ENCODE data around the gene OR9Q1.

OR9Q1 gene

GRCh38 chr11:58058276-58059006 is 34.8 kb downstream of the OR9Q1 start:
- Mint-ChIP-seq H3K27me3 (ENCODE audit: low read depth) (no peaks in the 10 kb centered on the region), H3K4me3 (no peak overlapping the region), H3K9me3 (no peaks in the 10 kb centered on the region), H3K36me3 (ENCODE audit: low read depth) (no peaks in the 10 kb centered on the region), H3K4me1 (ENCODE audit: low read depth) (no peaks in the 10 kb centered on the region), H3K27ac (no peak overlapping the region)
- no peak for DNase-seq (ENCODE audit: low spot score)

- H3K27ac Mint-ChIP-seq: no peak overlapping the region
- H3K27me3 Mint-ChIP-seq (ENCODE audit: low read depth): no peaks in the 10 kb centered on the region
- DNase-seq (ENCODE audit: low spot score): no peak
- no peaks in the 10 kb centered on the region for H3K9me3 Mint-ChIP-seq
- no peaks in the 10 kb centered on the region for H3K4me1 Mint-ChIP-seq (ENCODE audit: low read depth)
- H3K36me3 Mint-ChIP-seq (ENCODE audit: low read depth): no peaks in the 10 kb centered on the region
- H3K4me3 Mint-ChIP-seq: no peak overlapping the region
Measured at GRCh38 chr11:58059007-58059350, 35.3 kb downstream of the OR9Q1 start.

DNA sequence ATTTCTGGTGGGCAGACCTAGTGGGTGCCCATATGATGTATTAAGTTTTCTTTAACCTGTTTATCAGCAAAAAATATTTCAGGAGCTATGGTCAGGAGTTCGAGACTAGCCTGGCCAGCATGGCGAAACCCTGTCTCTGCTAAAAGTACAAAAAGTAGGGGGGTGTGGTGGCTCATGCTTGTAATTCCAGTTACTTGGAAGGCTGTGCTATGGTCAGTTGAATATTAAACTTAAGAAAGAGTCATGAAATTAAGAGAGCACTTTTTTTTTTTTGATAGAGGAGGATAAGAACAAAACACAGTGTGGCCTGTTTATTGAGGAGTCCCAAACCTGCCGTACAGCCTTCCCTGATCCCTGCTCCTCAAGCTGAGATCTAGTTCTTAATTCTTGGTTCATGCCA is 36.9 kb downstream of the OR9Q1 start:
- no peaks in the 10 kb centered on the region for H3K27me3 Mint-ChIP-seq (ENCODE audit: low read depth)
- H3K4me3 Mint-ChIP-seq: no peak overlapping the region
- H3K36me3 Mint-ChIP-seq (ENCODE audit: low read depth): no peaks in the 10 kb centered on the region
- no peaks in the 10 kb centered on the region for H3K4me1 Mint-ChIP-seq (ENCODE audit: low read depth)
- DNase-seq (ENCODE audit: low spot score): no peak
- H3K9me3 Mint-ChIP-seq: no peaks in the 10 kb centered on the region
- no peak overlapping the region for H3K27ac Mint-ChIP-seq

DNA sequence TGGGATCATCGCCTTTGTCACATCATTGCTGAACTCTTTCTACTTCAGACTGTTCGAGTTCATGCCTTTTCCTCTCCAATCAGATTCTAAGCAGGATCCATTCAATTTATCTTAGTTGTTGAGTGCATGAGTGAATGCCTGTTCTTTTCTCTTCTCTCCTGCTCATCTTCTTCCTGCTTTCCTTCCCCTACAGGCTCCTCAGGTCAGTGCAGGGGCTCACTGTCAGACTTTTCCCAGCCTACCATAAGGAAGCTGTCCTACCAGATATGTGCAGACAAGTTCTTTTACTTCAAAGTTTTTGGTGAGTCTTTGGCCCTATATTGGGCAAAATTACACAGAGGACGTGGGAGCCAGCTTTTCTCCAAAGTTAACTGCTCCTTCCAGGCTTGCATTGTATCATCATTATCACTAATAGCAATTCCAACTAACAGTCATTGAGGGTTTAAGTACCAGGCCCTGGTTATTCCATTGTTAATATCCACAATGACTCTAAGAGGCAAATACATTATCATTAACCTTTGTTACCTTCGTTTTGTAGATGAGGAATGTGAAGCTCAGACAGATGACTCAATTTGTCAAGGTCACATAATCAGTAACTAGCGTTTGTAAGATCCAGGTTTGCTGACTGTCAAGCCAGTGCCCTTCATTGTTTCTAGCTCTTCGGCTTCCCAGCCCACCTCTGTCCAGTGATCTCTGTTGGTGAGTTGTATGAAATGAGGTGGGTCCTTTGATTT is 37.4 kb downstream of the OR9Q1 start:
- DNase-seq (ENCODE audit: low spot score): no peak
- no peaks in the 10 kb centered on the region for H3K9me3 Mint-ChIP-seq
- no peaks in the 10 kb centered on the region for H3K27me3 Mint-ChIP-seq (ENCODE audit: low read depth)
- no peaks in the 10 kb centered on the region for H3K36me3 Mint-ChIP-seq (ENCODE audit: low read depth)
- no peak overlapping the region for H3K27ac Mint-ChIP-seq
- no peaks in the 10 kb centered on the region for H3K4me1 Mint-ChIP-seq (ENCODE audit: low read depth)
- no peak overlapping the region for H3K4me3 Mint-ChIP-seq

- no peak for DNase-seq (ENCODE audit: low spot score)
- no peaks in the 10 kb centered on the region for H3K4me1 Mint-ChIP-seq (ENCODE audit: low read depth)
- H3K4me3 Mint-ChIP-seq: no peak overlapping the region
- H3K36me3 Mint-ChIP-seq (ENCODE audit: low read depth): no peaks in the 10 kb centered on the region
- no peak overlapping the region for H3K27ac Mint-ChIP-seq
- H3K27me3 Mint-ChIP-seq (ENCODE audit: low read depth): no peaks in the 10 kb centered on the region
- no peaks in the 10 kb centered on the region for H3K9me3 Mint-ChIP-seq
Measured at GRCh38 chr11:58061813-58062212, 38.1 kb downstream of the OR9Q1 start.

GRCh38 chr11:58067685-58068084 is 44.0 kb downstream of the OR9Q1 start:
- H3K36me3 Mint-ChIP-seq (ENCODE audit: low read depth): no peaks in the 10 kb centered on the region
- H3K27ac Mint-ChIP-seq: no peak overlapping the region
- no peaks in the 10 kb centered on the region for H3K9me3 Mint-ChIP-seq
- H3K27me3 Mint-ChIP-seq (ENCODE audit: low read depth): no peaks in the 10 kb centered on the region
- DNase-seq (ENCODE audit: low spot score): no peak
- H3K4me1 Mint-ChIP-seq (ENCODE audit: low read depth): no peaks in the 10 kb centered on the region
- no peak overlapping the region for H3K4me3 Mint-ChIP-seq

DNA sequence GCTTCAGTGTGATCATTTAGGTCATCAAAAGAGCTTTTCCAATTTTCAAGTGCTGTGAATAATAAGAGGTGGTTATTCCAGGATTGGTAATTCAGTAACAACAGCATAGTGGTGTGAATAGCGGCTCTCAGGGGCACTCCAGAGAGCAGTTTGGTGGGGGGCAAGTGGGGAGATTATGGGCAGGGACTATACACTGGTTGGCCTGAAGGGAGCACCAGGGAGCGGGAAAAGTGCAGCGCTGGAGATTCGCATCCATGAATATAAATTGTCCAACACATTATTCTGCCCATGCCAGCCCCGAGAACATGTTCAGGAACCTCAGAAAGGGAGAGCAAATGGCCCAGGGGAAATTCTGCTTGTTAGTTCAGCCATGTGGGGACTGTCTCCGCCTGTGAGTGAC is 45.0 kb downstream of the OR9Q1 start:
- Mint-ChIP-seq H3K9me3 (no peaks in the 10 kb centered on the region), H3K27ac (no peak overlapping the region), H3K4me1 (ENCODE audit: low read depth) (no peaks in the 10 kb centered on the region), H3K4me3 (no peak overlapping the region), H3K27me3 (ENCODE audit: low read depth) (no peaks in the 10 kb centered on the region), H3K36me3 (ENCODE audit: low read depth) (no peaks in the 10 kb centered on the region)
- no peak for DNase-seq (ENCODE audit: low spot score)

DNA sequence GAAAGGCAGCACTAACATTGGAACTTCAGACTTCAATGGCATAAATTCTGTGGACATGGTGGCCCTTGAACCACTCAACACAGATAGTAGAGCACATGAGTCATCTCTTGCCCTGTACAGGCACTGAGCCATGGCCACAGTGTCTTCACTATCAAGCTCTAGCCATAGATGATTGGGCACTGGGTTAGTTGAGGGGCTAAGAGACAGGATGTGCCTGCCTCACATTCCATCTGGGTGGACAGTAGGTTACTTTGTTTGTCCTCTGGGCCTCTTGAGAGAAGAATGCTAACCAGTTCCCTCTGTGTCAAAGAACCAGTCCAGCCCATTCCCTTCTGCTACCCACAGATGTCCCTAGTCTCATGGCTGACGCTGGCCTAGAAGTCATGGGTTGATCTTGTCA is 46.9 kb downstream of the OR9Q1 start:
- H3K4me1 Mint-ChIP-seq (ENCODE audit: low read depth): no peaks in the 10 kb centered on the region
- no peak overlapping the region for H3K4me3 Mint-ChIP-seq
- H3K36me3 Mint-ChIP-seq (ENCODE audit: low read depth): no peaks in the 10 kb centered on the region
- H3K27ac Mint-ChIP-seq: no peak overlapping the region
- no peaks in the 10 kb centered on the region for H3K27me3 Mint-ChIP-seq (ENCODE audit: low read depth)
- no peak for DNase-seq (ENCODE audit: low spot score)
- H3K9me3 Mint-ChIP-seq: no peaks in the 10 kb centered on the region

GRCh38 chr11:58075781-58076180 is 52.1 kb downstream of the OR9Q1 start:
- H3K4me3 Mint-ChIP-seq: no peak overlapping the region
- no peaks in the 10 kb centered on the region for H3K27me3 Mint-ChIP-seq (ENCODE audit: low read depth)
- no peaks in the 10 kb centered on the region for H3K4me1 Mint-ChIP-seq (ENCODE audit: low read depth)
- H3K9me3 Mint-ChIP-seq: no peaks in the 10 kb centered on the region
- H3K36me3 Mint-ChIP-seq (ENCODE audit: low read depth): no peaks in the 10 kb centered on the region
- no peak overlapping the region for H3K27ac Mint-ChIP-seq
- DNase-seq (ENCODE audit: low spot score): no peak

DNA sequence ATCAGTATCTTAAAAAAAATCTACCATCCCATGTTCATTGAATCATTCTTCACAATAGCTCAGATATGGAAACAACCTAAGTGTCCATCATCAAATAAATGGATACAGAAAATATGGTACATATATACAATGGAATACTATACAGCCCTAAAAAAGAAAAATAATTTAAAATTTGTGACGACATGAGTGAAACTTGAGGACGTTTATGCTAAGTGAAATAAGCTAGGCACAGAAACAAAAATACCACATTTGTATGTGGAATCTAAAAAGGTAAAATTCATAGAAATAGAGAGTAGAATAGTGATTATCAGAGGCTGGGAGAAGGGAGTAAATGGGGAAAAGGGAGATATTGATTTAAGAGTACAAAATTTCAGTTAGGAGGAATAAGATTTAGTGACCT is 62.8 kb downstream of the OR9Q1 start:
- no peaks in the 10 kb centered on the region for H3K27me3 Mint-ChIP-seq (ENCODE audit: low read depth)
- H3K4me3 Mint-ChIP-seq: no peak overlapping the region
- no peaks in the 10 kb centered on the region for H3K36me3 Mint-ChIP-seq (ENCODE audit: low read depth)
- H3K4me1 Mint-ChIP-seq (ENCODE audit: low read depth): no peaks in the 10 kb centered on the region
- no peak for DNase-seq (ENCODE audit: low spot score)
- no peak overlapping the region for H3K27ac Mint-ChIP-seq
- peaks cover 11% of the 10 kb centered on the region for H3K9me3 Mint-ChIP-seq

DNA sequence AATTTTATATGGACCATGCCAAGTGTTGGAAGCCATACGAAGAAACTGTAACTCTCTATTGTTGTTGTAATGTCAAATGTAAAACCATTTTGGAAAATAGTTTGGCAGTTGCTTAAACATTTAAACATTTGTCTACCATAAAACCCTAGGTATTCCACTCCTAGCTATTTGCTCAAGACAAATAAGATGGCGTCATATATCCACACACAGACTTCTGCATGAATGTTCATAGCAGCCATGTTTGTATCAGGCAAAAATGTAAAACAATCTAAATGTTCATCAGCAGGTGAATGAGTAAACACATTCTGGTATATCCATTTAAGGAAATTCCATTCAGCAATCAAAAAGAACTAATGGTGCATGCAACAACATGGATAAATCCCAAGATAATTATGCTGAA is 73.8 kb downstream of the OR9Q1 start:
- H3K9me3 Mint-ChIP-seq: peaks cover 9% of the 10 kb centered on the region
- H3K27me3 Mint-ChIP-seq (ENCODE audit: low read depth): no peaks in the 10 kb centered on the region
- no peak overlapping the region for H3K27ac Mint-ChIP-seq
- no peaks in the 10 kb centered on the region for H3K36me3 Mint-ChIP-seq (ENCODE audit: low read depth)
- no peak overlapping the region for H3K4me3 Mint-ChIP-seq
- DNase-seq (ENCODE audit: low spot score): no peak
- H3K4me1 Mint-ChIP-seq (ENCODE audit: low read depth): no peaks in the 10 kb centered on the region

- DNase-seq (ENCODE audit: low spot score): no peak
- Mint-ChIP-seq H3K9me3 (no peaks in the 10 kb centered on the region), H3K27ac (no peak overlapping the region), H3K4me1 (ENCODE audit: low read depth) (no peaks in the 10 kb centered on the region), H3K27me3 (ENCODE audit: low read depth) (no peaks in the 10 kb centered on the region), H3K36me3 (ENCODE audit: low read depth) (no peaks in the 10 kb centered on the region), H3K4me3 (no peak overlapping the region)
Measured at GRCh38 chr11:58121096-58121495, 97.4 kb downstream of the OR9Q1 start.

GRCh38 chr11:58125469-58125868 is 101.8 kb downstream of the OR9Q1 start, which contains the start of gene OR9I1:
TSS of gene OR9I1 (minus strand) at chr11:58125530. CDS start at chr11:58119444, 6,086 bp downstream.
- no peaks in the 10 kb centered on the region for H3K36me3 Mint-ChIP-seq (ENCODE audit: low read depth)
- no peaks in the 10 kb centered on the region for H3K9me3 Mint-ChIP-seq
- no peak within 1 kb of the TSS for H3K4me3 Mint-ChIP-seq
- no peaks in the 10 kb centered on the region for H3K4me1 Mint-ChIP-seq (ENCODE audit: low read depth)
- H3K27me3 Mint-ChIP-seq (ENCODE audit: low read depth): no peaks in the 10 kb centered on the region
- DNase-seq (ENCODE audit: low spot score): no peak
- no peak within 1 kb of the TSS for H3K27ac Mint-ChIP-seq

GRCh38 chr11:58127350-58127749 is 103.7 kb downstream of the OR9Q1 start:
- Mint-ChIP-seq H3K4me3 (no peak overlapping the region), H3K4me1 (ENCODE audit: low read depth) (no peaks in the 10 kb centered on the region)

More at GRCh38 chr11:58127350-58127749, 103.7 kb downstream of the OR9Q1 start:
- H3K9me3 Mint-ChIP-seq: no peaks in the 10 kb centered on the region
- no peak overlapping the region for H3K27ac Mint-ChIP-seq
- no peak for DNase-seq (ENCODE audit: low spot score)
- H3K36me3 Mint-ChIP-seq (ENCODE audit: low read depth): no peaks in the 10 kb centered on the region
- no peaks in the 10 kb centered on the region for H3K27me3 Mint-ChIP-seq (ENCODE audit: low read depth)
